A549 (cell line): ENCODE results near the gene ADRB1. TPM values are rescaled to one million over a fixed set of nuclear protein-coding genes. Genes with fewer than 3 reads are reported as not detected.

Experiments
- ATAC-seq, 2 experiments: fragments of 200-7000 bp in 1 of 2; fragments of >200 bp in 1 of 2; cut with Nextera tagmentation in 1 of 2; cut with Tn5 transposase in 1 of 2; 3 replicates each; pipeline versions ENCODE4 v1.8.0 to v1.9.1; 2018 to 2020; ENCODE audit warnings: mild to moderate bottlenecking in 1 of 2, moderate library complexity in 1 of 2
- CTCF ChIA-PET: fragments of 300-600 bp; sonication (Branson Sonifier 250); formaldehyde crosslinking; extraction: SDS; loops from one replicate; lab custom pipeline; 2021; ENCODE audit warnings: antibody characterized with exemption, inconsistent platforms; lab: Yijun Ruan, JAX
- POLR2A ChIA-PET: fragments of 350-600 bp; formaldehyde crosslinking; extraction: SDS; loops from one replicate; lab custom pipeline; 2021; ENCODE audit warnings: antibody characterized with exemption, inconsistent platforms; lab: Yijun Ruan, JAX
- DNase-seq, 2 experiments: peaks; one replicate each; pipeline versions ENCODE4 v3.0.0 to v3.0.0-alpha.2; 2011 to 2016; ENCODE audit warnings: low read depth in 1 of 2, low spot score in 1 of 2
- FAIRE-seq: peaks from 2 replicates; lab custom pipeline; 2011; peaks lifted over from hg19 to GRCh38; lab: Jason Lieb, UNC
- H3K27ac ChIP-seq, 2 experiments: fragments of >200 bp; sonication (Bioruptor Twin); formaldehyde crosslinking; 3 replicates each; pipeline ENCODE4 v1.5.1; 2016 to 2017
- H3K4me1 ChIP-seq: fragments of >200 bp; sonication (Bioruptor Twin); formaldehyde crosslinking; 3 replicates; pipeline ENCODE4 v1.6.1; 2016
- H3K4me2 ChIP-seq: fragments of >200 bp; sonication (Bioruptor Twin); formaldehyde crosslinking; 3 replicates; pipeline ENCODE4 v1.6.1; 2016
- H3K4me3 ChIP-seq: fragments of >200 bp; sonication (Bioruptor Twin); formaldehyde crosslinking; 3 replicates; pipeline ENCODE4 v1.5.1; 2016
- H3K9me3 ChIP-seq: fragments of >200 bp; sonication (Bioruptor Twin); formaldehyde crosslinking; 3 replicates; pipeline ENCODE4 v1.6.1; 2016
- ATOH8 ChIP-seq: fragments of 250-450 bp; sonication (Bioruptor Pico); IDR thresholded peaks from 2 replicates; pipeline ENCODE4 v1.5.0; 2020; ENCODE audit warnings: low read depth, mild to moderate bottlenecking, moderate library complexity
- CBX2 ChIP-seq: fragments of 200-600 bp; sonication (generic); IDR thresholded peaks from 2 replicates; pipeline ENCODE4 v1.6.1; 2016; ENCODE audit warnings: low read depth, mild to moderate bottlenecking, borderline replicate concordance
- CBX8 ChIP-seq: fragments of 200-600 bp; sonication (generic); IDR thresholded peaks from 2 replicates; pipeline ENCODE4 v1.6.1; 2016
- E2F6 ChIP-seq: IDR thresholded peaks from 2 replicates; pipeline ENCODE4 v1.6.1; 2012; ENCODE audit warnings: low read depth, borderline replicate concordance
- EHF ChIP-seq: fragments of 250-450 bp; sonication (Bioruptor Pico); IDR thresholded peaks from 2 replicates; pipeline ENCODE4 v1.5.0; 2020; ENCODE audit warnings: mild to moderate bottlenecking
- ELK1 ChIP-seq: fragments of 150-350 bp; IDR thresholded peaks from 2 replicates; pipeline ENCODE4 v1.6.1; 2014; ENCODE audit warnings: low read depth, mild to moderate bottlenecking, low read length
- EP300 ChIP-seq, 2 experiments: fragments of >200 bp; sonication (Bioruptor Twin); formaldehyde crosslinking; IDR thresholded peaks; 2 replicates in 1 of 2; 3 replicates in 1 of 2; pipeline ENCODE4 v1.6.1; 2016 to 2017
- HEYL ChIP-seq: fragments of 250-450 bp; sonication (Bioruptor Pico); IDR thresholded peaks from 2 replicates; pipeline ENCODE4 v1.8.0; 2021; ENCODE audit warnings: mild to moderate bottlenecking, moderate library complexity
- HOXA7 ChIP-seq: fragments of 250-450 bp; sonication (Bioruptor Pico); IDR thresholded peaks from 2 replicates; pipeline ENCODE4 v1.5.0; 2020; ENCODE audit warnings: mild to moderate bottlenecking, moderate library complexity
- JUNB ChIP-seq: fragments of >200 bp; sonication (Bioruptor Twin); formaldehyde crosslinking; IDR thresholded peaks from 2 replicates; pipeline ENCODE4 v1.6.1; 2016
- MAFK ChIP-seq: fragments of 450-650 bp; IDR thresholded peaks from 2 replicates; pipeline ENCODE4 v1.6.1; 2014; ENCODE audit not compliant: partially characterized antibody
- MAX ChIP-seq: IDR thresholded peaks from 2 replicates; pipeline ENCODE4 v1.6.1; 2012
- MYC ChIP-seq: IDR thresholded peaks from 2 replicates; pipeline ENCODE4 v1.6.1; 2012; ENCODE audit warnings: mild to moderate bottlenecking, inconsistent platforms, low read length, improper control_type of control experiment, borderline replicate concordance
- NFE2L2 ChIP-seq: fragments of 150-350 bp; conservative IDR thresholded peaks from 2 replicates; pipeline ENCODE4 v1.6.1; 2014; ENCODE audit warnings: low read length
- NPAS2 ChIP-seq: fragments of 250-450 bp; sonication (Bioruptor Pico); IDR thresholded peaks from 2 replicates; pipeline ENCODE4 v1.8.0; 2022; ENCODE audit warnings: mild to moderate bottlenecking, moderate library complexity, borderline replicate concordance
- POLR2AphosphoS2 ChIP-seq: conservative IDR thresholded peaks from 2 replicates; pipeline ENCODE4 v1.6.1; 2012; ENCODE audit warnings: low read length, improper control_type of control experiment, inconsistent platforms
- RAD21 ChIP-seq, 2 experiments: fragments of >200 bp in 1 of 2; sonication (Bioruptor Twin) in 1 of 2; formaldehyde crosslinking in 1 of 2; IDR thresholded peaks in 1 of 2; conservative IDR thresholded peaks in 1 of 2; 2 replicates in 1 of 2; 3 replicates in 1 of 2; pipeline ENCODE4 v1.6.1; 2012 to 2018; ENCODE audit warnings: inconsistent platforms in 1 of 2
- RARB ChIP-seq: fragments of 250-450 bp; sonication (Bioruptor Pico); IDR thresholded peaks from 2 replicates; pipeline ENCODE4 v1.8.0; 2021; ENCODE audit warnings: mild to moderate bottlenecking, moderate library complexity
- REST ChIP-seq: fragments of 200-600 bp; sonication (generic); IDR thresholded peaks from 2 replicates; pipeline ENCODE4 v1.6.1; 2016; ENCODE audit warnings: antibody characterized with exemption, mild to moderate bottlenecking, moderate library complexity
- RNF2 ChIP-seq: fragments of 200-600 bp; sonication (generic); IDR thresholded peaks from 2 replicates; pipeline ENCODE4 v1.6.1; 2016; ENCODE audit warnings: low read depth, mild to moderate bottlenecking, antibody characterized with exemption, moderate library complexity, borderline replicate concordance
- SREBF2 ChIP-seq: fragments of 450-650 bp; IDR thresholded peaks from 2 replicates; pipeline ENCODE4 v1.6.1; 2014; ENCODE audit warnings: mild to moderate bottlenecking, moderate library complexity
- USF2 ChIP-seq: fragments of 450-650 bp; IDR thresholded peaks from 2 replicates; pipeline ENCODE4 v1.6.1; 2014; ENCODE audit warnings: antibody characterized with exemption
- ZC3H11A ChIP-seq: fragments of 450-650 bp; IDR thresholded peaks from 2 replicates; pipeline ENCODE4 v1.6.1; 2014; ENCODE audit warnings: antibody characterized with exemption, mild to moderate bottlenecking
- ZFP36 ChIP-seq: fragments of 450-650 bp; IDR thresholded peaks from 2 replicates; pipeline ENCODE4 v1.6.1; 2014; ENCODE audit warnings: borderline replicate concordance; ENCODE audit not compliant: partially characterized antibody
- ZNF302 ChIP-seq: fragments of 250-450 bp; sonication (Bioruptor Pico); IDR thresholded peaks from 2 replicates; pipeline ENCODE4 v1.9.0; 2021; ENCODE audit warnings: inconsistent platforms, mild to moderate bottlenecking, moderate library complexity
- ZSCAN20 ChIP-seq: fragments of 250-450 bp; sonication (Bioruptor Pico); IDR thresholded peaks from 2 replicates; pipeline ENCODE4 v1.8.0; 2022; ENCODE audit warnings: mild to moderate bottlenecking, moderate library complexity
- WGBS: methylation state at CpG from one replicate; pipeline ENCODE4 v1.1.6; 2017; ENCODE audit errors: missing lambda C conversion rate; 5-methylcytosine and 5-hydroxymethylcytosine counted together
- polyA plus RNA-seq, 4 experiments: library from polyadenylated mRNA; depleted of rRNA in 3 of 4; stranded (reverse); fragments of >200 nt; fragmentation: RNase III in 1 of 4; extraction: RNeasy Plus Mini Kit Qiagen cat#74134 plus additional on column Dnase treatment in 1 of 4; gene quantifications; 2 replicates in 3 of 4; 3 replicates in 1 of 4; pipeline ENCODE4 v1.2.3, GENCODE V29; 2011 to 2017

Gene ADRB1
- polyA plus RNA-seq, 2 of the 4 experiments (the other 2 are of a cell fraction) = 0.58 to 0.75 TPM

- no peak for FAIRE-seq
- no peak overlapping the region for H3K4me3 ChIP-seq
- ChIA-PET POLR2A (no interaction called here), CTCF (no interaction called here)
- ATAC-seq = peak in 1 of 2 experiments; percentile 11; a peak in 3 of 6 replicates
- no peak for TF ChIP-seq ZNF302 (CRISPR knock-in tag)
- TF ChIP-seq NPAS2 (CRISPR knock-in tag) = no peak
- TF ChIP-seq ZSCAN20 (CRISPR knock-in tag) = no peak
- 1% methylated on average over 2 of the region's 2 CpGs for WGBS
- H3K27ac ChIP-seq = peak overlapping the region; percentile 72 to 85
- H3K4me1 ChIP-seq = peaks cover 46% of the 10 kb centered on the region
- no peaks in the 10 kb centered on the region for H3K9me3 ChIP-seq
- peak in 1 of 2 experiments; percentile 28 for DNase-seq
- H3K4me2 ChIP-seq = peak overlapping the region; percentile 75
Measured at GRCh38 chr10:114027041-114027394, 16.6 kb upstream of the ADRB1 start.

GRCh38 chr10:114027951-114028350 is 15.7 kb upstream of the ADRB1 start:
- no peak for ATAC-seq
- POLR2A ChIA-PET = no interaction called here
- H3K9me3 ChIP-seq = no peaks in the 10 kb centered on the region
- DNase-seq = no peak
- no peak for FAIRE-seq
- TF ChIP-seq SREBF2 (no peak), ZFP36 (no peak), EP300 (IDR thresholded peaks at IDR 0.05) (no peak), HOXA7 (CRISPR knock-in tag) (no peak), USF2 (no peak), CBX2 (no peak), NFE2L2 (no peak), ZC3H11A (no peak), ATOH8 (no peak), ZNF302 (CRISPR knock-in tag) (no peak), RARB (CRISPR knock-in tag) (no peak), CBX8 (no peak), HEYL (no peak)
- TF ChIP-seq, all 56 proteins: peak for 0
- 65% methylated on average over 3 of the region's 3 CpGs for WGBS
- peak overlapping the region; percentile 72 to 85 for H3K27ac ChIP-seq
- no peak overlapping the region for H3K4me3 ChIP-seq
- CTCF ChIA-PET = no interaction called here
- H3K4me1 ChIP-seq = peaks cover 46% of the 10 kb centered on the region
- H3K4me2 ChIP-seq = peak overlapping the region; percentile 75; the same call in 2 of the 3 replicates

GRCh38 chr10:114028425-114028824 is 15.2 kb upstream of the ADRB1 start:
- 90% methylated on average over 4 of the region's 4 CpGs for WGBS
- peak overlapping the region; percentile 72 to 85; a peak in 5 of 6 replicates for H3K27ac ChIP-seq

GRCh38 chr10:114029655-114030054 is 14.0 kb upstream of the ADRB1 start:
- Histone ChIP-seq H3K4me3 (no peak overlapping the region), H3K4me1 (peaks cover 46% of the 10 kb centered on the region), H3K4me2 (no peak overlapping the region), H3K27ac (peak overlapping the region in 1 of 2 experiments; percentile 13; a peak in 1 of 6 replicates), H3K9me3 (no peaks in the 10 kb centered on the region)
- ChIA-PET POLR2A (no interaction called here), CTCF (no interaction called here)
- FAIRE-seq = no peak
- no peak for DNase-seq
- ATAC-seq = no peak
- 85% methylated on average over 4 of the region's 4 CpGs for WGBS
- no peak for TF ChIP-seq ELK1
- no peak for TF ChIP-seq MAX
- TF ChIP-seq E2F6 = no peak
- TF ChIP-seq RNF2 = no peak
- no peak for TF ChIP-seq HEYL
- no peak for TF ChIP-seq JUNB
- TF ChIP-seq REST = no peak

More at GRCh38 chr10:114028425-114028824, 15.2 kb upstream of the ADRB1 start:
- POLR2A ChIA-PET = no interaction called here
- FAIRE-seq (no peak), DNase-seq (no peak), ATAC-seq (no peak)
- no peaks in the 10 kb centered on the region for H3K9me3 ChIP-seq
- peaks cover 46% of the 10 kb centered on the region for H3K4me1 ChIP-seq
- no peak overlapping the region for H3K4me2 ChIP-seq
- CTCF ChIA-PET = no interaction called here
- no peak overlapping the region for H3K4me3 ChIP-seq
- no peak for TF ChIP-seq RAD21 (conservative IDR thresholded peaks at IDR 0.05 in 1 of 2, IDR thresholded peaks at IDR 0.05 in 1 of 2)
- TF ChIP-seq MYC = no peak
- no peak for TF ChIP-seq MAFK
- TF ChIP-seq POLR2AphosphoS2 = no peak
- TF ChIP-seq MAX = no peak
- TF ChIP-seq EHF (CRISPR knock-in tag) = no peak
